NCI-H510A (cell line): ENCODE results near the gene MYO18B.

Source experiments
- DNase-seq: peaks from one replicate; lab custom pipeline; 2025; lab: John Stamatoyannopoulos, UW

The MYO18B gene

DNA sequence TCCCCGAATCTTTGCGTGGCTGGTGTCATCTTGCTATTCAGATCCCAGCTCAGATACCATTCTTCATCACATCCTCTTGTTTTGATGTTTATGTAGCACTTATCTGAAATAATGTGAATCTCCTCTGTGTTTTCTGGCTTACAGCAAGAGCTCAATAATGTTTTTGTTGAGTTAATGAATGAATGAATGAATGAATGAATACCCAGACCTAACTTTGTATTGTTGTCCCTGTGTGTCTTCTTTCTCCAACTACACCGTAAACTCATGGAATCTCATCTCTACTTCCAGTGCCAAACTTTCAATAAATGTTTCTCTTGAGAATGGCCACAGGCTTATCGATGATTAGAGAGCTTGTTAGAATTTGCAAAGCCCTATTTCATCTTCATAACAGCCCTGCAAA, 110.2 kb downstream of the MYO18B start:
- DNase-seq: no peak

DNA sequence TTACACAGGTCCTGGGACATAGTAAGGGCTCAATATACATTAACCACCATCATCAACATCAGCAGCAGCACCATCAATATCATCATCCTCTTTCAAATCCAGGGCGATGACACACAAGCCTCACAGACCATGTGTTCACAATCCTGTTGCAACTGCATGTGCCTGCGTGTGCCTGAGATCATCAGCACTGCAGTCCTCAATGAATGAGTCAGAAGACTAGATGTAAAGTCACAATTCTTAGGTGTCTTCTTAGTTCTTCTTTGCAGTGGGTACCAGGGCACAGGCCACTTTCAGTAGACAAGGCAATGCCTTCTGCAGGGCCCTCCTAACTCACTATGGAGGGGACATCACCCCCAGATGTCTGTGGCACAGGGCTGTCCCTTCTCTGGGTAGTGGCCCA, 111.1 kb downstream of the MYO18B start:
- no peak for DNase-seq

DNA sequence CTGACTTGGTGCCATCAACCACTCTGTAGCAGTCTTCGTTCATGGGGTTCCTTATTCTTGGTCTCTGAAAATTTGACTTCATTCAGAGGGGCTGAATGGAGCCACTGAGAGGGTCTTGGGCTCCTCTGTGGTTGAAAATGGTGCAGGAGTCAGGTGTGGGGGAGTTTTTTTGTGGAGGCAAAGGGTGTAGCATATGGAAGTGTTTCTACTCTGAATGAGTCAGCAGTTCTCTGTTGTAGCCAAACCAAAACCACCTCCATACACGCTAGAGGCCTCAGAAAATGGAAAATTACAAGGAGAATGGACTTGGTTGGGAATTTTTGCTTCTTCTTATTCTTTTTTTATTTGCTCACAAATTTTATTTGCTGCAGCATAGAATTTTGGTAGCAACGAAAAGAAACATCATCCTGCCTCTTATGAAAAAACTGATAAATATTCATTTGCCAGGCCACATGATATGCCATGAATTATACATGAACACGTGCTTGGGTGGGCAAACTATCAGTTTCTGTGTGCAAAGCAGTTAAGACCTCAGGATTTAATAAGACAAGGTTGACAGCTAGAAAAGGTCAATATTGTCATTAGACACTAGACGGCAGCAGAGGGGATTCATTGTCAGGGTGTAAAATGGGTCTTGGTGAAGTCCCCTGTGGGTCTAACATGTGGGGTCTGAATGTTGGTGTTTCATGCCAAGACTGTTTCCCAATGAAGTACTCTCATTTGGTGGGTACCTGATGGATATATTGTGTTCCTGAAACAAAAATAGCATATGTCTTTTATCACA, 111.7 kb downstream of the MYO18B start:
- no peak for DNase-seq

DNA sequence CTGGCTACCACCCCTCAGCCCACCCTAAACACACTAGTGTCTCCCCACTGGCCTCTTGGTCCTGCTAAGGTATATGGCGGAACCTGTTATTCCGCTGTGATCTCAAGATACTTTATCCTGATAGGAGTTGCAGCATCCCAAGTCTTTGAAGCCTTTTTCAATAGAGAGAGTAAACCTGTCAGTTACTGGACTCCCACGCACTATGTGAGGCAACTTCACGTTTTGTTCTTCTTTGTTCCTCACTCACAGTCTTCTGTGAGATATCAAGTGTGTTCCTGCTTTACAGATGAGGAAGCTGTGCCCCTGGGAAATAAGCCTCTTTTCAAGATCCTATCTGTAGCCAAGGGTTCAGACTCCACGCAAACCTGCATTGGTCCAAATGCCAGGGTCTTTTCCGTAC, 127.8 kb downstream of the MYO18B start:
- no peak for DNase-seq

DNA sequence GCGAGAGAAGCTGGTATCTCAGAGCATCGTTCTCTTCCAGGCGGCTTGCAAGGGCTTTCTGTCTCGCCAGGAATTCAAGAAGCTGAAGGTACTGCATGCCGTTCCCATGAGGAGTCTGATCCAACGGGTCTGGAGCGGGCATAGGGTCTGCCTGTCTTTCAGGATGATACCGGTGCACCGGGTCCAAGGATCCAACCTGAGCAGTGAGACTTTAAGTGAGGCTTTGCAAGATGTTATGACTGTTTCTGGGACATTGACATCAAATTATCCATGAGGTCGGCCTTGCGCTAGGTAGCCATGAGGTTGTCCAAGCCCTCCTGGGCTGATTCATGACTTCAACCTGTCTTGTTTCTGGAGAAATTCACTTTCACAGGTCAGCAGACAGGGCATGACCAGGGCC, 132.3 kb downstream of the MYO18B start:
- no peak for DNase-seq

DNA sequence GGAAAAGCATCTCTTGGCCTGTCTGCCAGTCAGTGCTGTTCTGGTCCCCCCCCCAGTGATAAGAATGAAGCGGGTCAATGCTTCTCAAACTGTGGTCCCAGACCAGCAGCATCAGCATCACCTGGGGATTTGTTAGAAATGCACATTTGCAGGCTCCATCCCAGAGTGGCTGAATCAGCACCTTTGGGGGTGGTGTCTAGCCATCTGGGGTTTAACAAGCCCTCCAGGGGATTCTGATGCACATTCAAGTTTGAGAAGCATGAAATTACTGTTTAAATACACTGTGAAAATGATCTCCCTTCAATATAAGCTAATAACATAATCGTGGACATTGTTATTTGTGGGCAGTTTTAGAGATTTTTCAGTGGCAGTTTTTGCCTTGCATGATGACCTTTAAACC, 133.5 kb downstream of the MYO18B start:
- no peak for DNase-seq

DNA sequence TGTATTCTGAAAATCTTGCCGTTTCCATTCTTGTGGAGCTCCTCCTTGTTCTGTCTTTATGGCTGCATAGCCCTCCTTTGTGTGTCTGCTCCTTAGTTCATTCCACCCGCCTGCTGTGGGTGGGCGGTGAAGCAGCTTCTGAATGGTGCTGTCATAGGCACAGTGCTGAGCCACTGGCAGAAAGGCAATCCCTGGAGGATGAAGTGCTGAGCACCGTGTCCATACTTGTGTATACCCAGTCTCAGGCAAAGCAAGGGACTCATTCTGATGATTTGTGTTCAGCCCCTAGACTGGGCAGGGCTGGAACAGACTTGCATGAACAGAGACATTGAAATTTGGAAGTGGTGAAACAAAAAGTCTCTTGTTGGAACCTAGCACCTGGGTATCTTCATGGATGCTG, 134.9 kb downstream of the MYO18B start:
- DNase-seq: no peak

DNA sequence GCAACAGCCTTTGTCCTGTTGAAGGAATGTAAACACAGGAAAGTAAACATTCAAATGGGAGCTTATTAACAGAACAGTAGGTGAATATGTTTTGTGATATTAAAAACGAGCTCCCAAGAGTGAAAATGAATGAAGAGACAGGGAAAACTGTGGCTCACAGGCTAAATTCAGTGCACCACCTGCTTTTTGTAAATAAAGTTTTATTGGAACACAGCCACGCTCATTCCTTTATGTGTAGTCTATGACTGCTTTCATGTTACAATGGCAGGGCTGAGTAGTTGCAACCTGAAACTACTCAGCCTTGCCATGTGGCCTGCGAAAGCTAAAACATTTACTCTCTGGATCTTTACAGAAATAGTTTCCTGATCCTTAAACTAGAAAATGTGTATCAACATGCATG, 136.9 kb downstream of the MYO18B start:
- no peak for DNase-seq

DNA sequence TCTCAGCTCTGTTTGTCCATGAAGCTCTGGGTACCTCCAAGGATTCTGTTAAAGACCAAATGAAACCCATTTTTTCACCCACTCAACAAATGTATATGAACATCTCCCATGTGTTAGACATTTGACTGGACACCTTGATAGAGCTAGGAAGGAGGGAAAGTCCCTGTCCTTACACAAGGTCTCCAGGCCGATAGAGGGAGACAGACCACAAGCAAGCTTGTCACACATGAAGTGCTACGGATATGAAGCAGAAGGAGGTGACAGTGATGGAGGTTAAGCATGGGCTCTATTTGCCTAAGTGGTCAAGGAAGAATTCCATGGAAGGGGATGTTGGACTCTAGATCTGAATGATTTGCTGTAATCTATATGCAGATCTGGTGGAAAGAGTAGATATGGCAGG, 138.5 kb downstream of the MYO18B start:
- no peak for DNase-seq

DNA sequence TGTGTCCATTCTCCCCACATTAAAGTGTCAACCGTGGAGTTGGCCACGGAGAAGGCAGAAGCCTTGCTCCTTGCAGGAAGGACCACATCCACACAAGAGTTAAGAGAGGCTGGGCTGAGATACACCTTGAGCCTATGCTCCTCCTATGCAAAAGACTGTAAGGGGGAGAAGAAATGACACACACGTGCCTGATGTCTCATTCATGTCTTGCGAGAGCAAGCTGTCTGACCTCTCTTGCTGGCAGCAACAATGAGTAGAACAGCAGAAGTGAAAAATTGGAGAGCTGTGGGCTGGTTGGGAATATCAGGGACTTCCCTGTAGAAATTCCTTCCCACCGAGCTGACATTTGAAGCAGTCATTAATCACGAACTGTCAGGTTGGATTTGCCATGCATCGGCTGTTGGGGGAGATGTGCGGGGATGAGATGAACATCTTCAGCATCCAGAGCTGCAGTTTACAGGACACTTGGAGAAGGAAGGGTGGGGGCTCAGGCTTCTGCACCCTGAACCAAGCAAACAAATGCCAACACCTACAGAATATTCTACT, 139.3 kb downstream of the MYO18B start:
- DNase-seq: no peak

DNA sequence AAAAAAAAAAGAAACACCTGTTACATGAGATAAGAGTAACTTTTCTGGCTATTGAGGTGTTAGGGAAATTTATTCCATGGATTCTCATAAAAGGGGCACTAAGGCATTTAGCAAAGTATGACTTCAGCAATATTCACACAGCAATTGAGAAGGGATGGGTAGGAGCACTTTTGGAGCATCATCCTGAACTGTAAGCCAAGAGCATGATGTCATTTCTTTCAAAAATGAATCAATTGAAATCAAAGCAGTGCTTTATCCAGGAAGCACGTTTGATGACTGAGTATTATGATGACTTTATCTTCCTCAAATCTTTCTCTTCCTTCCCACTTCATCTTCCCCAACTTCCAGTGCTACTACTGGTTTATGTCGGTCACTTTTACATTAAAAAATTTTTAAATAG, 140.4 kb downstream of the MYO18B start:
- DNase-seq: no peak

DNA sequence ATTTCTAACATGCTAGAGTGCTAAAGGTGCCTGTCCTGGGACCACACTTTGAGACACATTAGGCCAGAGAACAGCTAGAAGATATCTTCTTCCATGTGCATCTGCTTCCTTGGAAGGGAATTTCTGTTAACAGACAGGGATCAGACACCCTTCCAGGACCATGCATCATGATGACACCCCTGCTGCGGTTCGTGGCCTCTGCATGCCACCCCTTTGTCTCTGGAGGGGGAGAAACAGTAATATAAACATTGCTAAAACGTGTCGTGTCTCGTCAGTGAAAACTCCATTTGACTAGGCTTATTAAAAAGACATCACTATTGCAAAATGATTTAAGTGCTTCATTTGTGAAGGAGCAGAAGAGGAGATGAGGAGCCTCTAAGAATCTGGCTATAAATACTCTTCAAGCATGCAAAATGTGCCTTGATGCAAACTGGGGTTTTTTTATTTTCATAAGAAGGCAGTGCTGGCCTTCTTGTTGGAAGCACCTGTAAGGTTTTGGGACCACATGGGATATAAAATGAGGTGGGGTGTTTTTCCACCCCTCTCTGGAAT, 141.6 kb downstream of the MYO18B start:
- no peak for DNase-seq

DNA sequence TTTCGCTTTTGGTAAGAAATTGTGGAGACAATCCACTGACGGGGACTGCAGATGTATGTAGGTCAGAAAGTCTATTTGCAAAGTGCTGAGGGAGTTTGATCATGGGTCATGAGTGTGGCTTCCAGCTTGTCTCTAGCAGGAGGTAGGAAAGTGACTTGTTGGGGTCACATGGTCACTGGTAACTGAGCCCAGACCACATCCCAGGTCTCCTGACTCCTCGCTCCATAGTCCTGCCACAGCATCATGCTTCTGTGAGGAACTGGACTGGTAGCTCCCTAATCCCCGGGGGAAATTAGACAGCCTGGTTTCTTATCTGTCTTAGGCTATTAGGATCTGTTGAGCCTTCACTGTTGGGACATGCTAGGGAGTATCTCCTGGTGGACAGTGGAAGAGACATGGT, 142.1 kb downstream of the MYO18B start:
- DNase-seq: no peak

DNA sequence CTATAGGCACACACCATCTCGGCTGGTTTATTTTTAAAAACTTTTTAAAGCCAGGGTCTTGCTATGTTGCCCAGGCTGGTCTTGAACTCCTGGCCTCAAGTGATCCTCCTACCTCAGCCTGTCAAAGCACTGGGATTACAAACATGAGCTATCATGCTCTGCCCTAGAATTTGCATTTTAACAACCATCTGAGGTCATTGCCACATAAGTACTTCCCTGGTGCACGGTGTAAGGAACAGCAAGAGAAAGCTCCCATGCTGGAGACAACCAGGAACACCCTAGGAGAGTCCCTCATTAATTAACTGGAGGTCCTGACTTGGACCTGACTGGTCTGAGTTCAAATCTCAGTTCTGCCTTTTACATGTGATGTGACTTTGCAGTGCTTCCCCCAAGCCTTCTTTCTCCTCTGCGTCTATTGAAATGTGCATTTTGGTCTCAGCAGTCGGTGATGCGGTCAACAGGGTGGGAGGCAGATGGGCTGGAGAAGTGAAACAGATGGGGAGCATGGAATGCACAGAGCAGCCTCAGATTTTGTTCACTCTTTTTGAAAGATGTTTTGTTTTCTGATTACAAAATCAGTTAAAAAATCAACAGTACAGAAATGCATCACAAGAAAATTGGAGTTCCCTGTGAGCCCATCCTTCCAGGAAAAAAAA, 146.5 kb downstream of the MYO18B start:
- no peak for DNase-seq

DNA sequence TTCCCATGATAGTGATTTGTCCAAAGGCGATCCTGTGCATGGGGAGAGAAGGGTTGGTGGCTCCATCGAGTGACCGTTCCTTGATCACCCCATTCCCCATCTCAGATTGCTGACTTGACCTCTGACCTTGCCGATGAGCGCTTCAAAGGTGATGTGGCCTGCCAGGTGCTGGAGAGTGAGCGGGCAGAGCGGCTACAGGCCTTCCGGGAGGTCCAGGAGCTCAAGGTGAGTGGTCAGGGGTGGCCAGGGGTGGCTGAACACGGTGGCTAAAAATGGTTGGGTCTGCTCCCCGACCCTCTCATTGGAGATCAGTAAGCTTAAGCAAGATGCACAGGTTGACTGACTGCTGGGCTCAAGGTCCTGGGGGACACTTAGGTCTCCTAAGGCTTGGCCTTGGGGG, 148.7 kb downstream of the MYO18B start:
- no peak for DNase-seq

DNA sequence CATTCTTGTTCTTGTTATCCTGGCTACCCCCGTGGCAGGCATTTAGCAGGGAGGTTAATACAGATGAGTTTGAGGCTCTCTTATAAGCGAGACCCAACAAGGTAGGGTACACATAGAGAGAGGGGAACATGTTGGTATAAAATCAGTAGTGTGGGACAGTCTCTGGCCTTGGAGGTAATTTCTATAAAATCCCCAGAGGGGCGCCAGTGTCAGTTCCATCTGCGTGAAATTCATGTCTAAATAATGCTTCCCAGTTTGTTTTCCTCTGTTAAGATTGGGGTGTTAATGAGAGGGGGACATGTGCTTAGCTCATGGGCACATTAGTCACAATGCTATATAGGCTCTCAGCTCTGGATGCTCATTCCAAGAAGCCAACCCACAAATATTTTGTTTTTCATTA, 150.7 kb downstream of the MYO18B start:
- DNase-seq: no peak

DNA sequence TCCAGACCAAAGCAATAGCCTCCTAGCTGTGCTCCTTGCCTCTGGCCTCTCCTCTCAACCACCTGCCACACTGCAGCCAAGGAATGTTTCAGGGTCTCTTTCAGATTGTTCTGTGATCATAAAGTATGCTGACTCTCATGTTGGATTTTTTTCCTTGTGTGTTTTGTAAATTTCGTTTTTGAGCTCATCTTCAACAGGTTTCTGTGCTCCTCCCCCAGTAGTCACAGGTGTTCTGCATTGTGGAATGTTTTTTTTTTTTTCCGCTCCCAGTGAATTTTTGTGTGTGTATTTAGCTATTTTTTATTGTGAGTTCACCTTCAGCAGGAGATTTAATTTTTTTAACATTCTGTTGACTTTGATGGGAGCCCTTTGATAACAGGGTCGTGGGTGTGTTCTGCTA, 153.7 kb downstream of the MYO18B start:
- no peak for DNase-seq

DNA sequence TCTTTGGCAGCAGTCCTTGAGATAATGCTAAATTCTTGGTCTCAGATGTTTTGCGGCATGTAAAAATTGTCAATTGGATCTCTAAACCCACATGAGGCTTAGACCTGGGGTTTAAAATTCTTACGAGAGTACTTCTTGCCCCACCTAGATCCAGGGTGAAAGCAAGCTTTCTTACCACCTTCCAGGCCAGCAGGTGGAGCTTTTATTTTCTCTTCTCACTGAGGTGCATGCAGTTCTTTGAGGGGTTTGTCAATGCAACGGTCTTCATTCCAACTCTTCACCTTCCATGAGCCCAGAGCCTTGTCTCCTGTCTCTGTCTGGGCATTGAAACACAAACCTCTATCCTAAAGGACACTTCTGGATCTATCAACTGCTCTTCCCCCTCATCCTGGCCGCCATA, 154.1 kb downstream of the MYO18B start:
- DNase-seq: no peak

DNA sequence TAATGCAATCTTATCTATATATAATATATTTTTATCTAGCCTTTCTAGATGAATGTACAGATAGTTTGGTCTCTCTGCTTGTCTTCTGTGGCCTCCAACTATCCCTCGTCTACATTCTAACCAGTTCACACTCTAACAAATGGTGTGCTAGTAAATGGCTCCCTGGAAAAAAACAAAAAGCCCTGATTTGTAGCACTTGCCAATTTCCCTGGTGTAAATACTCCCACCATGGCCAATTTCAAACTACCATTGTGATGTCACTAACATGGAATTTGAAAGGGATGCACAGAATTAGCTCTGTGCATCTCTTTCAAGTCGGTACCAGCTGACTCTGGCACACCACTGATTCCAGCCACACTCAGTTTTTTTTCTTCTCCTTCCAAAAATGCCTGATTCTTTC, 154.6 kb downstream of the MYO18B start:
- DNase-seq: no peak

DNA sequence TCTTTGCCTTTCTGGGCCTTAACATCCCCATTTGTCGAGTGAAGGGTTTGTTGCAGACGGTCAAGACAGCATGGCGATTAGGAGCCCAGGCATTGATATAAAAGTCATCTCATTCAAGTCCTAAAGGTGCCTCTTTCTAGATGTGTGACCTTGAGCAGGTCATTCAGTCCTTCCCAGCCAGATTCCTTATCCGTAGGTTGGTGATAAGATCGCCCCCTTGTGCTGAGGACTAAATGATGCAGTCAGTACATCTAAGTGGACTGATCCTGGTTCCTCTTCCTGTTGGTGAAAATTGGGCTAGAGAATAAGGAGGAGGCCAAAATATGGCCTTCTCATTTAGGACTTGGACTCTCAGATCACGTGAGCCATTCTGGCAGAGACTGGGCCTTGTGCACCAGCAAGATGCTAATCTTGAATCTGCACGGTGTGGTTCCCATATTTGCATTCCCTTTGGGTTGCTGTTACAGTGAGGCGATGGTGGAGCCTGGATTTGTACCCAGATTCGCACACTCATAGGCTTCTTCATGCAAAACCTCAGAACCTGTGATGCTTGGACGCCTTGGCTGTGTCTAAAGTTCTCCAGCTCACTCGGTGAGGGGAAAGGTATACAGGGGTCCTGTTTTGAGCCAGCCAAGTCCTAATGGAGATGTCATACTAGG, 156.8 kb downstream of the MYO18B start:
- no peak for DNase-seq

DNA sequence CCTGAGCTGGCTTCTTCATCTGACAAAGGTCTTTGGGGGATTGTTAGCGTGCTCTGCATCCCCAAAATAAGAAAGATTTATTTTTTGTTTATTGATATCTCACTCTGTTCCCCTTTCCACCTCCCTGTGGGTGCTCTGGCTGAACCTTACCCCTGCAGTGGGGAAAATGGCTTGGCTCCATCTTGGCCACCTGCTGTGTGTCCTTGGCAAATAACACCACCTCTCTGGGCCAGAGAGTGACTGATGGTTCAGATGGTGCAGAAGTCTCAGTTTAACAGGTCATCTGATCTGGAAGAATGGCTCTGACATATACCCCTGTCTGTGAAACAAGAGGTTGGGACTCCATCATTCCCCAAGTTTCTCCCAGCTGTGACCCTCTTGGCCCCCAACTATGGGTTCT, 157.6 kb downstream of the MYO18B start:
- no peak for DNase-seq

DNA sequence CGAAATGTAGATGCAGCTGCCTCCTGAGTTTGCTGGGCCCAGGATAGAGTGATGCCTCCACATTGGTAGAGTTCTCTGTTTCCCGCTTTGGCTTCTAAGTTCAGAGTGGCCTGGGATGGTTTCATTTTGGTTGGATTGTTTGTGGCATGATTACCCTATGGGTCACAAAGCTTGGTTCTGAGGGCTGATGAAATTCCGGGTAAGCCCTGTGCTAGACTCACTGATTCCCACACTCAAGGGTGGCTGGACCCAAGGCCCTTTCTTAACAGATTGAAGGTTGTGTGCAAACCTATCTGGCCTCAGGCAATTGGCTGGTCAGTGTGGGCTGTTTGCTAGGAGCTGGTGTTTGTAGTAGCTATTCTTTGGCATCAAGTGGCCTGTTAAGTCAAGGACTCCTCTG, 158.4 kb downstream of the MYO18B start:
- DNase-seq: no peak

DNA sequence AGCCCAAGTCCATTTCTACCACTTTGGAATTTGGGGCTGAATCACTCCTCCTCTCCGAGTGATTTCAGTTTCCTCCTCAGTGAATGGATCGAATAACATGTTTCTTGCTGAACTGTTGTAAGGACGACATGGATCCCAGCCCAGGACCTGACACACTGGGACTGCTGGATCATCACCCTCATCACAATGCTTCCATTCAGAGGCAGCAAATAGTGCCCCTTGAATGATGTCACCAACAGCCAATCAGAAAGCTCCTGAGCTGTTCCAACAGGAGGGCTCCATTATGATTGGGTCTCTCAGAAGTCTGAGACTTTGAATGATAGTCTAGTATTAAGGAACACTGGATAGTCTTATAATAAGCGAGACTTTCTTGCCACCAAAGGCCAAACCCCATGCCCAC, 158.9 kb downstream of the MYO18B start:
- DNase-seq: no peak
